Activated CD4-positive, alpha-beta T cell treated with anti-CD3 and anti-CD28 coated beads, Interleukin-2, amount 50 U/mL, for 48 hours (primary cell): ENCODE measurements around the gene GRAP2.

Experiments
- DNase-seq, 2 experiments: peaks; one replicate each; pipeline ENCODE4 v3.0.0-alpha.2; 2020

The GRAP2 gene

GRCh38 chr22:39946503-39947219 is 45.8 kb downstream of the GRAP2 start:
- DNase-seq: no peak

GRCh38 chr22:39947220-39948216 is 46.6 kb downstream of the GRAP2 start:
- DNase-seq: no peak

- no peak for DNase-seq
Measured at GRCh38 chr22:39949964-39950737, 49.3 kb downstream of the GRAP2 start.

- DNase-seq: peak in 1 of 2 experiments; percentile 53
Measured at GRCh38 chr22:39951603-39952293, 50.9 kb downstream of the GRAP2 start.

- no peak for DNase-seq
Measured at GRCh38 chr22:39952347-39952746, 51.5 kb downstream of the GRAP2 start.

- no peak for DNase-seq
Measured at GRCh38 chr22:39953101-39953500, 52.2 kb downstream of the GRAP2 start.

GRCh38 chr22:39954584-39955055 is 53.7 kb downstream of the GRAP2 start:
- DNase-seq: peak in 1 of 2 experiments; percentile 45

- no peak for DNase-seq
Measured at GRCh38 chr22:39955675-39956074, 54.8 kb downstream of the GRAP2 start.

GRCh38 chr22:39956932-39957664 is 56.2 kb downstream of the GRAP2 start:
- DNase-seq: no peak

- DNase-seq: no peak
Measured at GRCh38 chr22:39958009-39958711, 57.3 kb downstream of the GRAP2 start.

GRCh38 chr22:39958949-39959639 is 58.2 kb downstream of the GRAP2 start:
- no peak for DNase-seq

- peak in 1 of 2 experiments; percentile 46 for DNase-seq
Measured at GRCh38 chr22:39959640-39960447, 59.0 kb downstream of the GRAP2 start, which contains the start of gene TMA7B. TMA7B (plus strand) TSS chr22:39960397; CDS start chr22:39964375, 3,978 bp downstream.

GRCh38 chr22:39960791-39961746 is 60.2 kb downstream of the GRAP2 start:
- peak; percentile 69 to 83 for DNase-seq

GRCh38 chr22:39962071-39962470 is 61.2 kb downstream of the GRAP2 start:
- DNase-seq: no peak

- DNase-seq: no peak
Measured at GRCh38 chr22:39965748-39966147, 64.9 kb downstream of the GRAP2 start.

- no peak for DNase-seq
Measured at GRCh38 chr22:39966470-39966869, 65.6 kb downstream of the GRAP2 start.

GRCh38 chr22:39967103-39967829 is 66.4 kb downstream of the GRAP2 start:
- no peak for DNase-seq
